ENCODE measurements around the gene DISC1. TPM values are rescaled to one million over a fixed set of nuclear protein-coding genes. Genes with fewer than 3 reads are reported as not detected.

Gene DISC1
- total RNA-seq, 2 donors from 2014 or later = 4.0 to 8.8 TPM

- H3K27me3 Mint-ChIP-seq = no peaks in the 10 kb centered on the region
- H3K9me3 Mint-ChIP-seq = no peaks in the 10 kb centered on the region
- no peaks in the 10 kb centered on the region for H3K36me3 Mint-ChIP-seq
- H3K27ac Mint-ChIP-seq = no peak overlapping the region
- no peak for ATAC-seq
- no peak for DNase-seq (ENCODE audit: low spot score)
- H3K4me3 Mint-ChIP-seq = no peak overlapping the region
- H3K4me1 Mint-ChIP-seq (ENCODE audit: low read depth in 2 of 2) = peaks cover 0 to 7% of the 10 kb centered on the region in 2 donors
These were observed 236.0 kb downstream of the DISC1 start for GRCh38 chr1:231862611-231863010.

- H3K36me3 Mint-ChIP-seq = no peaks in the 10 kb centered on the region
- no peaks in the 10 kb centered on the region for H3K27me3 Mint-ChIP-seq
- no peak overlapping the region for H3K27ac Mint-ChIP-seq
- ATAC-seq (no peak), DNase-seq (ENCODE audit: low spot score) (no peak)
- no peak overlapping the region for H3K4me3 Mint-ChIP-seq
- peaks cover 6 to 23% of the 10 kb centered on the region in 2 donors for H3K4me1 Mint-ChIP-seq (ENCODE audit: low read depth in 2 of 2)
- H3K9me3 Mint-ChIP-seq = no peaks in the 10 kb centered on the region
These were observed 238.7 kb downstream of the DISC1 start for GRCh38 chr1:231865331-231865730.

GRCh38 chr1:231866392-231867331 is 240.1 kb downstream of the DISC1 start:
- no peaks in the 10 kb centered on the region for H3K27me3 Mint-ChIP-seq
- H3K9me3 Mint-ChIP-seq = no peaks in the 10 kb centered on the region
- ATAC-seq (no peak), DNase-seq (ENCODE audit: low spot score) (no peak)
- H3K36me3 Mint-ChIP-seq = no peaks in the 10 kb centered on the region
- no peak overlapping the region for H3K27ac Mint-ChIP-seq
- H3K4me1 Mint-ChIP-seq (ENCODE audit: low read depth in 2 of 2) = peaks cover 15 to 30% of the 10 kb centered on the region in 2 donors
- no peak overlapping the region for H3K4me3 Mint-ChIP-seq

- H3K27me3 Mint-ChIP-seq = no peaks in the 10 kb centered on the region
- H3K27ac Mint-ChIP-seq = no peak overlapping the region
- no peaks in the 10 kb centered on the region for H3K36me3 Mint-ChIP-seq
- H3K4me3 Mint-ChIP-seq = no peak overlapping the region
- ATAC-seq = no peak
- peaks cover 23 to 39% of the 10 kb centered on the region in 2 donors for H3K4me1 Mint-ChIP-seq (ENCODE audit: low read depth in 2 of 2)
- H3K9me3 Mint-ChIP-seq = no peaks in the 10 kb centered on the region
- no peak for DNase-seq (ENCODE audit: low spot score)
These were observed 241.0 kb downstream of the DISC1 start for GRCh38 chr1:231867607-231868006.

DNA sequence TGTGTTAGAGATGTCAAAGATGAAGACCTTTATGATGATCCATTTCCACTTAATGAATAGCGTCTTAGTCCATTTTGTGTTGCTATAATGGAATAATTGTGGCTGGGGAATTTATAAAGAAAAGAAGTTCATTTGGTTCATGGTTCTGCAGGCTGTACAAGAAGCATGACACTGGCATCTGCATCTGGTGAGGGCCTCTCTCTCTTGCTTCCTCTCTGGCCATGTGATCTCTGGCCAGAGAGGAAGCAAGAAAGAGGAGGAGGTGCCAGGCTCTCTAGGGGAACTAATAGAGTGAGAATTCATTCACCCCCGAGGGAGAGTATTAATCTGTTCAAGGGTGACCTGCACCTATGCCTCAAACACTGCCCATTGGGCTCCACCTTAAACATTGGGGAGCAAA is 242.8 kb downstream of the DISC1 start:
- DNase-seq (ENCODE audit: low spot score) (no peak), ATAC-seq (no peak)
- Mint-ChIP-seq H3K27ac (peak overlapping the region in 1 of 2 donors; percentile 34), H3K27me3 (no peaks in the 10 kb centered on the region), H3K4me3 (no peak overlapping the region), H3K36me3 (no peaks in the 10 kb centered on the region), H3K4me1 (ENCODE audit: low read depth in 2 of 2) (peaks cover 23 to 39% of the 10 kb centered on the region in 2 donors), H3K9me3 (no peaks in the 10 kb centered on the region)

DNA sequence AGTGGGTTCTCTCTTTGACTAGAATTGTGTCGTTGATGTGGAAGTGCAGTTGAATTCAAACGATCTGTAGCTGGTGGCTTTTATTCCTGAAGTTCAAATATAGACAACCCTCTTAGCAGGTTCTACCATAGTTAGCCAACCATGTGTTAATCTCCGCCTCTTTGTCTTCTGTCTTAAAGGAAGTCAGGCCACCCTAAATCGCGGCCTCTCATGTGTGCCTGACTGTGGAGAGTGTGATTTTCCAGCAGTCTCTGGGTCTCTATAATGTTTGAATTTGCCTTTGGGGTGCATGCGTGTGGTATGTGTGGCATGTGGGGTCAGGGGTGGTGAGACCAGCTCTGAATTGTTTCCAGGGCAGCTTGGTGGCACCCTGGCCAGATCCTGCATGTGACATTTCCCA is 244.9 kb downstream of the DISC1 start:
- ATAC-seq (peak; percentile 6 to 45), DNase-seq (ENCODE audit: low spot score) (no peak)
- H3K4me3 Mint-ChIP-seq = no peak overlapping the region
- peaks cover 5% of the 10 kb centered on the region for H3K36me3 Mint-ChIP-seq
- H3K27me3 Mint-ChIP-seq = no peaks in the 10 kb centered on the region
- peaks cover 23 to 39% of the 10 kb centered on the region in 2 donors for H3K4me1 Mint-ChIP-seq (ENCODE audit: low read depth in 2 of 2)
- peak overlapping the region in 1 of 2 donors; percentile 21 for H3K27ac Mint-ChIP-seq
- peaks cover 5% of the 10 kb centered on the region for H3K9me3 Mint-ChIP-seq

DNA sequence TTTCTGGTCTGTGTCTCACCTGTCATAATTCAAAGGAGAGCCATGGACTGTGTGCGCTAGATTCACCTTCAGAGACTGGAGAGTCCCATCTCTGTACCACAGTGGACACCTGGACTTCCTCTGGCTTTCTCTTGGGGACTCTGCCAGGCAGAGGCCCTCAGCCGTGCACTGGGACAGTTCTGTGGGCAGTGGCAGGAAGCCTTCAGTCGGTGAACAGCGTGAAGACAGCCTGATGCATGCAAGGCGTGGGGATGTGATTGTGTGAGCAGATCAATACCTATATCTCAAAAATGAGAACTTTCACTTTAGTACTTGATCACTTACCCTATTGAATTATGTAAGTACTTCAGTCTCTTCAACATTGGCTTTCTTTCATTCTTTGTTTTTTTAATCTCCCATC is 245.3 kb downstream of the DISC1 start:
- Mint-ChIP-seq H3K4me3 (no peak overlapping the region), H3K27me3 (no peaks in the 10 kb centered on the region), H3K27ac (peak overlapping the region in 1 of 2 donors; percentile 21), H3K36me3 (peaks cover 5% of the 10 kb centered on the region), H3K4me1 (ENCODE audit: low read depth in 2 of 2) (peaks cover 23 to 36% of the 10 kb centered on the region in 2 donors), H3K9me3 (peaks cover 6% of the 10 kb centered on the region)
- DNase-seq (ENCODE audit: low spot score) = no peak
- peak; percentile 52 to 64 for ATAC-seq

GRCh38 chr1:231872461-231872910 is 245.9 kb downstream of the DISC1 start:
- no peak for ATAC-seq
- H3K4me3 Mint-ChIP-seq = no peak overlapping the region

DNA sequence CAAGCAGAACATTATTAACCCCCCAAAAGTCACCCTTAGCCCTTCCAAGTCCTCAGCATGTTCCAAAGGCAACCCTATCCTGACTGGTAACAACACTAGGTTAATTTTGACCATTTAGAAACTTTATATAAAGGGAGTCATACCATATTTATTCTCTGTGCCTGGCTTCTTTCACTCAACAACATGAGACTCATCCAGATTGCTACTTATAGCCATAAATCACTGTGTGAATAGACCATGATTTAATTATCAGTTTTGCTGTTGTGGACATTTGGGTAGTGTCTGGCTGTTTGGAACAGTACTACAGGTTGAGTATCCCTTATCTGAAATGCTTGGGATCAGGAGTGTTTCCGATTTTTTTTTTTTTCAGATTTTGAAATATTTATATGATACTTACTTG is 252.1 kb downstream of the DISC1 start:
- H3K27me3 Mint-ChIP-seq = no peaks in the 10 kb centered on the region
- peaks cover 6% of the 10 kb centered on the region for H3K9me3 Mint-ChIP-seq
- H3K4me3 Mint-ChIP-seq = no peak overlapping the region
- H3K27ac Mint-ChIP-seq = no peak overlapping the region
- H3K36me3 Mint-ChIP-seq = peaks cover 5% of the 10 kb centered on the region
- peaks cover 8 to 11% of the 10 kb centered on the region in 2 donors for H3K4me1 Mint-ChIP-seq (ENCODE audit: low read depth in 2 of 2)
- DNase-seq (ENCODE audit: low spot score) = no peak
- no peak for ATAC-seq

More at GRCh38 chr1:231872461-231872910, 245.9 kb downstream of the DISC1 start:
- DNase-seq (ENCODE audit: low spot score) = no peak
- H3K27ac Mint-ChIP-seq = peak overlapping the region in 1 of 2 donors; percentile 21
- H3K9me3 Mint-ChIP-seq = peaks cover 6% of the 10 kb centered on the region
- H3K27me3 Mint-ChIP-seq = no peaks in the 10 kb centered on the region
- H3K4me1 Mint-ChIP-seq (ENCODE audit: low read depth in 2 of 2) = peaks cover 24 to 36% of the 10 kb centered on the region in 2 donors
- H3K36me3 Mint-ChIP-seq = peaks cover 5% of the 10 kb centered on the region

- Mint-ChIP-seq H3K4me3 (no peak overlapping the region), H3K27ac (no peak overlapping the region), H3K27me3 (no peaks in the 10 kb centered on the region), H3K9me3 (peaks cover 6% of the 10 kb centered on the region), H3K4me1 (ENCODE audit: low read depth in 2 of 2) (peaks cover 8 to 11% of the 10 kb centered on the region in 2 donors), H3K36me3 (peaks cover 5% of the 10 kb centered on the region)
- DNase-seq (ENCODE audit: low spot score) (no peak), ATAC-seq (no peak)
These were observed 252.7 kb downstream of the DISC1 start for GRCh38 chr1:231879296-231879695.

GRCh38 chr1:231882333-231882732 is 255.7 kb downstream of the DISC1 start:
- no peaks in the 10 kb centered on the region for H3K36me3 Mint-ChIP-seq
- no peaks in the 10 kb centered on the region for H3K27me3 Mint-ChIP-seq
- ATAC-seq = no peak

GRCh38 chr1:231882790-231883189 is 256.2 kb downstream of the DISC1 start:
- H3K27ac Mint-ChIP-seq = no peak overlapping the region
- no peaks in the 10 kb centered on the region for H3K36me3 Mint-ChIP-seq
- H3K9me3 Mint-ChIP-seq = no peaks in the 10 kb centered on the region
- no peak for ATAC-seq
- no peaks in the 10 kb centered on the region for H3K27me3 Mint-ChIP-seq
- peaks cover 5 to 8% of the 10 kb centered on the region in 2 donors for H3K4me1 Mint-ChIP-seq (ENCODE audit: low read depth in 2 of 2)
- H3K4me3 Mint-ChIP-seq = no peak overlapping the region
- DNase-seq (ENCODE audit: low spot score) = no peak

More at GRCh38 chr1:231882333-231882732, 255.7 kb downstream of the DISC1 start:
- Mint-ChIP-seq H3K4me1 (ENCODE audit: low read depth in 2 of 2) (peaks cover 8 to 11% of the 10 kb centered on the region in 2 donors), H3K27ac (no peak overlapping the region), H3K4me3 (no peak overlapping the region), H3K9me3 (no peaks in the 10 kb centered on the region)
- no peak for DNase-seq (ENCODE audit: low spot score)

DNA sequence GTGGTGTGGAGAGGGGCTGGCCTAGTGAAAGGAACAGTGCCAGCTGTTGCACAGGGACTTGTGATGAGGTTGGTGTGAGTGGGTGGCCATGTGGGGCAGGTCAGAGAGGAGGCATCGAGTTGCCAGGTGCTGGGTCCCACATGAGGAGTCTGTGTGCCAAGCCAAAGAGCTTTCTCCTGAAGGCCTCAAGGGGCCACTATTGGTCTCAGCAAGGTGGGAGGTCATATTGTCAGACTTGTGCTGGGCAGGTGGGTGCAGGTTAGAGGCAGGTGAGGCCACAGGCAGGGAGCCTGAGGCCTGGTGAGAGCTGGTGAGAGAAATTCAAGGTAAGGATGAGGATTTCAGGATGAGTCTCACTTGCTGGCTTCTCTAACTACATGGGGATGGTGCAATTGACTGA is 256.8 kb downstream of the DISC1 start:
- Mint-ChIP-seq H3K27me3 (peaks cover 0 to 3% of the 10 kb centered on the region in 2 donors), H3K4me1 (ENCODE audit: low read depth in 2 of 2) (peaks cover 0 to 5% of the 10 kb centered on the region in 2 donors), H3K9me3 (no peaks in the 10 kb centered on the region), H3K36me3 (no peaks in the 10 kb centered on the region), H3K4me3 (no peak overlapping the region), H3K27ac (no peak overlapping the region)
- ATAC-seq (no peak), DNase-seq (ENCODE audit: low spot score) (no peak)

GRCh38 chr1:231885209-231885854 is 258.7 kb downstream of the DISC1 start:
- Mint-ChIP-seq H3K27ac (no peak overlapping the region), H3K4me1 (ENCODE audit: low read depth in 2 of 2) (peaks cover 0 to 5% of the 10 kb centered on the region in 2 donors), H3K36me3 (no peaks in the 10 kb centered on the region), H3K9me3 (no peaks in the 10 kb centered on the region), H3K4me3 (no peak overlapping the region), H3K27me3 (peaks cover 0 to 3% of the 10 kb centered on the region in 2 donors)
- DNase-seq (ENCODE audit: low spot score) (no peak), ATAC-seq (no peak)

Data from natural killer cell treated with Interleukin-12 subunit alpha and Interleukin-12 subunit beta and Interleukin-15 and Interleukin-18, amount 100 ng/mL, for 72 hours (primary cell).